NCI-H524 treated with DMSO at 0.1 percent for 48 hours (cell line): ENCODE measurements around the gene CADPS2.

Source experiments
- DNase-seq: peaks from one replicate; lab custom pipeline; 2025; lab: John Stamatoyannopoulos, UW

Gene CADPS2

GRCh38 chr7:122600630-122601029 is 285.6 kb downstream of the CADPS2 start:
- DNase-seq, result no peak

GRCh38 chr7:122600042-122600441 is 286.2 kb downstream of the CADPS2 start:
- no peak for DNase-seq

GRCh38 chr7:122597277-122597676 is 289.0 kb downstream of the CADPS2 start:
- DNase-seq, result no peak

DNA sequence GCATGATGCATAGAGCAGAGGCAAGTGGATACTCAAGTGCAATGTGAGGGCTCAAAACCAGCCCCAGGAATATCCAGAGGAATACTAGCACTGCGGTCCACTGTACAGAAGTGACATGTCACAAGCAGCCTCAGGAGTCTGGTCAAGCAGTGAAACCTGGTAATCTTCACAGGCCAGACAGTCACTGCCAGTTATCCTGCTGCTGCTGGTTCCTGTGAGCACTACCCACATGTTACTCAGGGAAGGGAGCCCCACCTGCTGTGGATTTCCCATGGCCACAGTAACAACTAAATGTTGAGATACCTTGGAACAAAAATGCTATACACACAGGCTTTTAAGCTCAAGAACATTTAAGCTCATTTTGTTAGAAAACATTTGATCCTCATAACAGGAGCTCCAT is 290.4 kb downstream of the CADPS2 start:
- DNase-seq, result no peak

- DNase-seq, result no peak
Observed at GRCh38 chr7:122588621-122589020, 297.6 kb downstream of the CADPS2 start.

DNA sequence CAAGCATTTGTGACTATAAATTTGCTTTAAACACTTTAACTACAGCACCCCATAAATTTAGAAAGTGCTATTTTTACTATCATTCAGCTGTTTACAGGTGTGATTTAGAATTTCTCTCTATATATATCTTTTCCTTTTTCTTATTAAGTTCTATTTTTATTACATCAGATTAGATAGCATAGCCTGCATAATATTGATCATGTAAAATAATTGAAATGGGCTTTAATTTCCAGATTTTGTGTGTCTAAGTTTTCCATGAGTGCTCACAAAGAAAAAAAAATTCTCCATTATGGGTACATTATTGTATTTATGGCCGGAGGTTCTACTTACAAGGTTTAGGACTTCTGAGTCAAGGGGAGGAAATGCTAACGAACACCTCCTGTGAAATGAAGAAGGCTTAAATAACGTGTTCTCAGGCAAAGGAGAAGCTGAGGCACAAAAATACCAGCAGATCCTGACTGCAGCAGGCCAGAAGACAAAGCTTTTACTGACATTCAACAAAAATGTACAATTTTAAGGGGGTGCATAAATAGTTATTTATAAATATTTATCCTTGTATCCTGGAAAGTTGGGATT is 301.5 kb downstream of the CADPS2 start:
- no peak for DNase-seq

DNA sequence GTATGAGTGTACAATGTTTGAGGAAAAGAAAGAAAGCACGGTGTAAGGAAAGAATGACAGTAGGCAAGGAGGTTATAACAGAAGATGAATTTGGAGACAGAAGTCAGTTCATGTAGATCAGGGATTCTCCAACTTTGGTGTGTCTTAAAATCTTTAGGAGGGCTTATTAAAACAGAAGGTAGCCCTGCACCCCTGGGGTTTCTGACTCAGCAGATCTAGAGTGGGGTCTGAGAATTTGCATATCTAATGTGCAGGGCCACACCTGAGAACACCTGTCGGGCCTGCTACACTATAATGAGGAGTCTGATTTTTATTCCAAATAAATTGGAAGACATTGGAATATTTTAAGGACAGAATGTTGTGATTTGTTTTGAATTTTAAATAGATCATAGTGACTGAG is 307.9 kb downstream of the CADPS2 start:
- no peak for DNase-seq

DNA sequence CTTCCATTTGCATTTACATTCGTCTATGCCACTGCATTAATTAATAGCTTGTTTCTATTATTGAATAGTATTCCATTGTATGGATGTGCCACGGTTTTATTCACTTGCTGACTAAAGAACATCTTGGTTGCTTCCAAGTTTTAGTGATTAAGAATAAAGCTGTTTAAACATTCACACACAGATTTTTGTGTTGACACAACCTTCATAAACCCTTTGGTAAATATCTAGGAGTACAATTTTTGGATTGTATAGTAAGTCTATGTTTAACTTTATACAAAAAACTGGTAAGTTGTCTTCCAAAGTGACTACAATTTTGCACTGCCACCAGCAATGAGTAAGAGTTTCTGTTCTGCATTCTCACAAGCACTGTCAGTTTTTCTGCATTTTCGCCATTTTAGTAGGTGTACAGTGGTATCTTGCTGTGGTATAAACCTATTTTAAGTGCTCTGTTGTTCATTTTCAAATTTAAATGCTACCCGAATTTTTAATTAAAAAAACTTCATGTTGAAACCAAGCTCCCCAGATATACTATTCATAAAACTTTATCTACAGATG is 308.7 kb downstream of the CADPS2 start:
- no peak for DNase-seq

DNA sequence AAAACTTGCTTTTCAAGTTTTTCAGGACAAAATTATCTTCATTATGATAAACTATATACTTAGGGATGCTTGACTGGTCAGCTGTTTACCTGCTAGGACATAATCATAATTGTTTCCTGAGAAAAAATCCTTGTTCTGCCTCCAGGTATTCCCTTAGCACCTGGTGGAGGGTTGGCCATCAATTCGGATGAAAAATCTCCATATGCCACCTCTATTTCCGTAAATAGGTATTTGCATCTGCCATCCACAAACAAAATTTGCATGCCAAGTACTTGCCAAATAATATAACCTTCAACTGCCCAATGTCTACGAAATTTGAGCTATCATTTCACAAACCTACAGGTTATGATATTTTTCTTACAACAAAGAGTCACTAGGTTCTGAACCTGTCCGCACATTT is 313.6 kb downstream of the CADPS2 start:
- no peak for DNase-seq

DNA sequence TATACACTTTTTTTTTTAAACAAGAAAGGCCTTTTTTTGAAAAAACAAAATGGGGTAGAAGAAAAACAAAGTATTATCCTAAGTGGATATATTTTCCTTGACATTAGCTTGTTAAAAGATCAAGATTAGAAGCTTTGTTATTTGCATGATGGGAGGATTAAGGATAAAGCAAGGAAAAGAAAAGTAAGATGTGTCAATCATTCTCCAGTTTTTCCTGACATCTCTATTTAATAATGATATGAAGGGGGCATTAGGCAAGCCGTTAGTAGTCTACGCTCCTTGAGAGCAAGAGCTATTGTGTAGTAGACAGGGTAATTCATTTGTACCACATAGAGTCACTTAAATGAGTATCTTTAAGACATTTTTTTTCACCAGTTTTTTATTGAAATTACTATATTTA is 324.9 kb downstream of the CADPS2 start:
- DNase-seq, result no peak

- DNase-seq, result no peak
Observed at GRCh38 chr7:122556873-122557542, 329.3 kb downstream of the CADPS2 start.

DNA sequence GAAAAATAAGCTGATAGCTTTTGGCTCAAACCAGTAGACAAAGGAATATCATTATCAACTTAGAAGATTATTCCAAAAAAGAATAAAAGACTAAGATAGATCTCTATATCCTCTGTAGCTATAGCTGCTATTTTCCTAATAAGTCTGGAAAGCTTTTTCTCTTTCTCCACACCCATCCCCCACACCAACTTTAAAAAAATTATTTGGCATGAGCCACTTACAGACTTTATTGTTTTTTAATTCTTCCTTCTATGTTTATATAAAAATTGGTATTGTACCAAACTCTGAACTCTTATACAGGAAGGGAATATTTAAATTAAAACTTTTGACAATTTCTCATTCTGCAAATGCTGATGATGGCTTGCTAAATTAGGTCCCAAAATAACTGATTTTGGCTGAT is 330.0 kb downstream of the CADPS2 start:
- DNase-seq, result no peak

DNA sequence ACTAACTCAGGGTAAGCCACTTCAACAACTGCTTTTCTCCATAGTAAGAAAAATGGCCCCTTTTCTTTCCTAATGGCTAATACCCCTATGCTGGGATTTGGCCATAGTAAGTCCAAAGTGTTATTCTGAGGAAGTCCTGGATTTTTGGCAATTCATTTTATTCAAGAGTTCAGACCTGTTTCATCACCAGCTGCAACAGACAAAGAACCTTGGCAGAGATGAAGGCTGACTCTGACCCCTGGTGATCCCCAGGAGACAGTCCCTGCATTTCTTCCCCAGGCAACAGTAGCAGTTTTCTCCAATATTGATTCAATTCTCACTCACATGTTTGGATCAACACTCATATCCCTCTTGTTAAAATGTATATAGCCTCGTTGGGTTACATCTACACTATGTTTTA is 332.5 kb downstream of the CADPS2 start:
- no peak for DNase-seq

DNA sequence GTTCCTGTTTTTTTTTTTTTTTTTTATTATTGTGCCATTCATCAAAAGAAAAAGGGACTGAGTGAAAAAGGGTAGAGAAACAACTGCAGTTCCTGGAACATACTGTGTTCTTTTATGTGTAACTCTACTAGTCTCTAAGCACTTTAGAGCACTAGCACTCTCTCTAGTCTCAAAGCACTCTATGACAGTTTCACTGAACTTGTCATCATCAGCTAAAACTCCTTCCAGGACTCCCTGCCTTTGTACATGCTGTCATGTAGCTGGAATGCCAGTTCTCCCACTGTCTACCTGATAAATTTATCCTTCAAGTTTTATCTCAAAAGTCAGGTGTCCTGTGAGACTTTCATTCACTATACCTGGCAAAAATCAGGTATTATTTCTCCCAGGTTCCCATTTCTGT is 333.5 kb downstream of the CADPS2 start:
- no peak for DNase-seq

GRCh38 chr7:122550545-122550944 is 335.7 kb downstream of the CADPS2 start:
- no peak for DNase-seq

- no peak for DNase-seq
Observed at GRCh38 chr7:122549578-122549977, 336.7 kb downstream of the CADPS2 start.

DNA sequence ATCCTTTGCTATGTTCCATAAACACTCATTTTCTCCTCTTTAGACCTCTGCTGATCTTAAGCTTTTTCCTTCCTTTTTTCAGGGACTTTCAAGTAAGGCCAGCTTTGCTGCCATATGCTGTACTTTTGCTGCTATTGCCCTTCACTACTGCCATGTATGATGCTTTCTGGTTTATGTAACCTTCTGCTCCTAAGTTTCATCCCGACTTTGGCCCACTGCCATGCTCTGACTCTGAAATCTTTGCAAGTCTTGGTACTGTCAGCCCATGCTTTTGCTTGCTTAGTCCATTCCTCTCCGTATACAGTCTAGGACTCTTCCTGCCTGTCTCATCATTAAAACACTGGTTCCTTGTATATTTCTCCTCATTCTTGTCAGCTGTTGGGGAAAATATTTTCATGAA is 339.8 kb downstream of the CADPS2 start:
- peak; percentile 12 for DNase-seq

GRCh38 chr7:122544463-122544862 is 341.8 kb downstream of the CADPS2 start:
- no peak for DNase-seq

DNA sequence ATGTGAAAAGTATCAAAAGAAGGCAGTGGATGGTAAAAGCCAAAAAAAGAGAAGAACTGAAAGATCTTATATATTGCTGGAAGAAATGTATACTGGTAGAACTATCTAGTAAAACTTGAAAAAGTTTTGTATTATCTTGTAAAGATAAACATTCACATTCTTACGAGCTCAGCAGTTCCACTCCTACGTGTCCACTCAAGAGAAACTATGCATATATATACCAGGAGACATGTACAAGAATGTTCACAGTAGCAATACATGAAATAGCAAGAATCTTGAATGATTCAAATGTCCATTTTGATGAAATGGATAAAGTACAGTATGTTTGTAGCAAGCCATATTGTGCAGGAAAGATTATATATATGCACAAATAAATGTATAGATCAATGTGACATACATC is 342.4 kb downstream of the CADPS2 start:
- no peak for DNase-seq

DNA sequence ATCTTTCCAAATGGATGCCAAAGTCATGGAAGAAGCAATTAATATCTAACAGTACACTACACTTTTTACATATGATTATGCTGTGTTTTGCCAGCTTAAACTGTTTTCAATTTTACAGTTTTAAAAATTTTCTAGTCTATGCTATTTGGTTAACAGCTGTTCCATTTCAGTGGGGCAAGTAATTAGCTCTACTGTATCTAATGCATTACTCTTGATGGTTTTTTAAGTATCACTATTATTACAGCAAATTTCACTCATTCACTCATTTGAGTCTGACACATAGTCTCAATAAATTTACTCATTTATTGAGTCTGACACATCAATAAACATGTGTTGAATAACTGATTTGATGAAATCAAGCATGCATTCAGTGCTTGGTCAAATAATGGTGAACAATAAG is 343.1 kb downstream of the CADPS2 start:
- DNase-seq, result no peak

DNA sequence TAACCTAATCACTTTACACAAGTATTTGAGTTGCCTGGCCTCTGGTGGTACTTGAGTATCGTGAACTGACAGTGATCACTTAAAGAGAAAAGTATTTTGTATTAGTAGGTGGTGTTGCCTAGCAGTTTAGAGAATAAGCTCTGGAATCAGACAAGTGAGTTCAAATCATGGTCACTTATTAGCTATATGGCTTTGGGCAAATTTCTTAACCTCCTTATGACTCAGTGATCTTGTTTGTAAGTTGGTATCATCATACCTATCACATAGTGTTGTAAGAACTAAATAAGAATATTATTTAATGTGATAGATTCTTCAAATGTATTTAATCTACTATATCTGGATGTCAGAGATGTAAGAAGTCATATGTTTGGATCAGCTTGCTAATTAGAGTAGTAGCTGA is 351.2 kb downstream of the CADPS2 start:
- DNase-seq, result no peak

DNA sequence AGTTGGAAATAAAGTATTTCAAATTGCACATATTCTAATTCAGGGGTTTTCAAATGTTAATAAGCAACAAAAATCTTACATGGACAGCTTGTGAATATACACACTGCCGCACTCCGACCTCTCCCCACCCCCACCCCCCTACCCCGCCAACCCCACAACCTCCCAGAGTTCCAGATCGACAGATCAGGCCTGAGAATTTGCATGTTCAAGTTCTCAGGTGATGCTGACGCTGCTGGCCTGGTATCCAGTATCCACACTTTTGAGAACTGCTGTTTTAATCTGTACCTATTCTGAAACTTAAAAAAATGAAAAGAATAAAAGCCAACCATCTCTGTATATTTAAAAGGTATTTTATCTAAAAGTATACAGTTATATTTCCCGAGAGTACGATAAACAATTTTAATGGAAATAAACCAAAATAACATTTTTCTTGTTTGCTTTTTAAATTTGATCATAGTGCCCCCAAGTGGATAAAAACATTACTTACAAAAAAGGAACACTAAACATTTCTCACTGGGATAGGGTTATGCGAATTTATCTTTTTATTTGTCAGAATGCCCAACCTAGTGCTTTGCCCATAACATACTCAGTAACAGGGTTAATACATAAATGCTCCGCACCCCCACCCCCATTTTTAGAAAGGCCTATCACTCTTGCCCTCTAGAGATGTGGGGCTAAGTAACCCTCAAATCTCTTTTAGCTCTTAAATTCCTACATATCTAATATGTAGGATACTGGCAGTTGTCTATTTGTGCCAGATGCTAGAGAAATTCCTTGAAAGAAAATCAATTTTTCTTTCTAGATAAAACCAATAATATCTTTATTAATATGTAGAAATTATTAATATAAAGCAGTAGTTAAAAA is 353.6 kb downstream of the CADPS2 start:
- DNase-seq, result no peak

DNA sequence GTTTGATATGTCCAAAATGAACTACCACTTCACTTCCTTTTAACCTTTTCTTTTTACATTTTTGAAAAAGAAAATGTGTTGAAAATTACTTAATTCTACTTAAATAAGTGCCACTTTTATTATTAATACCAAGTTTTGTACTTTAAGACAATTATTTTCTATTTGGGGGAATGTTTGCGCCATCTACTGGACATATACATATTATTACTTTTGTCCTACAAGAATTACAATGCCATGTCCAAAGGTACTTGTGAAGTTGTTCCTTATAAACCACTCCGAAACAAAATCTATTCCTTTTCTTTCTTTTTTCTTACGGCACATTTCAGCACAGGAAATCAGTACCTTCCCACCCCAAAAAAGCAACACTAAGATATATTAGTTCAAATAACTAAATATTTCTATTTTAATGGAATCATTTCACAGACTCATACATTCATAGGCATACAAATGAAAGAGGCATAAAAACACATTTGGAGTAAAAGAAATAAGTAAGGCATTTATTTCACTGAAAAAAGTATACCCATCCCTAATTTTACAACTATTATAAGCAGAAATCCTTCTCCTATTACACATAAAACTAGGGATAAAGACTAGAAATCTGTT is 357.3 kb downstream of the CADPS2 start:
- no peak for DNase-seq
